ENCODE measurements around the gene OLIG2.

OLIG2 gene

DNA sequence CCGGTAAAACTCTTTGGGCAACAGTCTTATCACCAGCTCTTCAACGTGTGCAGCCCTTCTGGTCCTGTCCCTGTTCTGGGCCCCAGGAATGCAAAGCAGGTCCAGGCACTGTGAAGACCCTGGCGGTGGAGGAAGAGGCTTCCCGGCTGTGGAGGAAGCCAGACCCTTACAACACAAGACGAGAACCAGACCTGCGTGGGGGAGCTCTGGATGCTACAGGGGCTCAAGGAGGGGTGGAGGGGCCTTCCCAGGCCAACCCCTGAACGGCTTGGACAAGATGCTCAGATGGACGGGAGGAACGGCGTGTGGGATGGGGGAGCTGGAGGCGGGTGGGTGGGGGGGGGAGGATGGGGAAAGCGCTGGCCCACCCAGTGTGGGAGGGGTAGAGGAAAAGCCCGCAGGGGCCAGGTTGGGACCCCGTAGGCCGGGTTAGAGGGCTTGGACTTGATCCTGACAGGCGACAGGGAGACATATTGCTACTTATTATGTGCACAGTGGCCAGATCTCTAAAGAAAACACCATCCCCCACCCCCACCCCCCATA lies 5.1 kb upstream of the OLIG2 start:
- DNase-seq: no peak

GRCh38 chr21:33021150-33021549 lies 4.6 kb upstream of the OLIG2 start:
- no peak for DNase-seq

- DNase-seq: no peak
Observed at GRCh38 chr21:33021667-33022066, 4.1 kb upstream of the OLIG2 start.

DNA sequence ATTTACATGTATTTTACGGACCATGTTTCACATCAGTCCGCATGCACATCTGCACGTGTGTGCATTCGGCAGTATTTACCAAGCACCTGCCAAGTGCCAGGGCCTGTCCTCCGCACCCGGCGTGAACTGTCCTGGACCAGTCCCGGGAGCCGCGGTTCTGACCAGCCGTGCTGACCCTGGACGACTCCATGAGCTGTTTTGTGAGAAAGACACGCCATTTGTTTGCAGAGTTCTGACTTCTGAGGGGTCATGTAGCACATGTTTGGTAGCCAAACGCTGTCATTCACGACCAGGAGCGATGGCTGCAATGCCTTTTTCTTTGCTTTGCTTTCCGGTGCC lies 3.3 kb upstream of the OLIG2 start:
- no peak for DNase-seq

DNA sequence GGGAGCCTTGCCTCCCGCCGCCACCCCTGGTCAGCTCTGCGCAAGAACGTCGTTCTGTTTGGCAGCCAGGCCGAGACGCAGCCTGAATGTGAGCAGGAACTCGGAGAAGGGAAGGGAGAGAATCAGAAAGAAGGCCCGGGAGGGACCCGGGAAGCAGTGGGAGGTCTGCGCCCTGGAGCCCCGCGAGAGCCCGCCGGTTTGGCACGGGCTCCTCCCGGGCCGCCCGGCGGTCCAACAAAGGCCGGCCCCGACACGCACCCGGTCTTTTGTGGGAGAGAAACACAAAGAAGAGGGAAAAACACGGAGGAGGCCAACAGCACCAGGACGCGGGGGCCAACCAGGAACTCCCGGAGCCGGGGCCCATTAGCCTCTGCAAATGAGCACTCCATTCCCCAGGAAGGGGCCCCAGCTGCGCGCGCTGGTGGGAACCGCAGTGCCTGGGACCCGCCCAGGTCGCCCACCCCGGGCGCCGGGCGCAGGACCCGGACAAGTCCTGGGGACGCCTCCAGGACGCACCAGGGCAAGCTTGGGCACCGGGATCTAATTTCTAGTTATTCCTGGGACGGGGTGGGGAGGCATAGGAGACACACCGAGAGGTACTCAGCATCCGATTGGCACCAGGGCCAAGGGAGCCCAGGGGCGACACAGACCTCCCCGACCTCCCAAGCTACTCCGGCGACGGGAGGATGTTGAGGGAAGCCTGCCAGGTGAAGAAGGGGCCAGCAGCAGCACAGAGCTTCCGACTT lies 2.7 kb upstream of the OLIG2 start:
- no peak for DNase-seq

GRCh38 chr21:33023574-33024200 lies 2.0 kb upstream of the OLIG2 start:
- DNase-seq: no peak

- DNase-seq: no peak
Observed at GRCh38 chr21:33024201-33025103, 1.3 kb upstream of the OLIG2 start.

- DNase-seq: no peak
Observed at GRCh38 chr21:33025106-33025488, 638 bp upstream of the OLIG2 start.

GRCh38 chr21:33026443-33026858 lies 716 bp downstream of the OLIG2 start:
- DNase-seq: no peak

DNA sequence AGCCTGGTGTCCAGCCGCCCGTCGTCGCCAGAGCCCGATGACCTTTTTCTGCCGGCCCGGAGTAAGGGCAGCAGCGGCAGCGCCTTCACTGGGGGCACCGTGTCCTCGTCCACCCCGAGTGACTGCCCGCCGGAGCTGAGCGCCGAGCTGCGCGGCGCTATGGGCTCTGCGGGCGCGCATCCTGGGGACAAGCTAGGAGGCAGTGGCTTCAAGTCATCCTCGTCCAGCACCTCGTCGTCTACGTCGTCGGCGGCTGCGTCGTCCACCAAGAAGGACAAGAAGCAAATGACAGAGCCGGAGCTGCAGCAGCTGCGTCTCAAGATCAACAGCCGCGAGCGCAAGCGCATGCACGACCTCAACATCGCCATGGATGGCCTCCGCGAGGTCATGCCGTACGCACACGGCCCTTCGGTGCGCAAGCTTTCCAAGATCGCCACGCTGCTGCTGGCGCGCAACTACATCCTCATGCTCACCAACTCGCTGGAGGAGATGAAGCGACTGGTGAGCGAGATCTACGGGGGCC lies 1.2 kb downstream of the OLIG2 start:
- no peak for DNase-seq

- DNase-seq: no peak
Observed at GRCh38 chr21:33027401-33028286, 1.9 kb downstream of the OLIG2 start.

- no peak for DNase-seq
Observed at GRCh38 chr21:33028287-33028670, 2.5 kb downstream of the OLIG2 start.

DNA sequence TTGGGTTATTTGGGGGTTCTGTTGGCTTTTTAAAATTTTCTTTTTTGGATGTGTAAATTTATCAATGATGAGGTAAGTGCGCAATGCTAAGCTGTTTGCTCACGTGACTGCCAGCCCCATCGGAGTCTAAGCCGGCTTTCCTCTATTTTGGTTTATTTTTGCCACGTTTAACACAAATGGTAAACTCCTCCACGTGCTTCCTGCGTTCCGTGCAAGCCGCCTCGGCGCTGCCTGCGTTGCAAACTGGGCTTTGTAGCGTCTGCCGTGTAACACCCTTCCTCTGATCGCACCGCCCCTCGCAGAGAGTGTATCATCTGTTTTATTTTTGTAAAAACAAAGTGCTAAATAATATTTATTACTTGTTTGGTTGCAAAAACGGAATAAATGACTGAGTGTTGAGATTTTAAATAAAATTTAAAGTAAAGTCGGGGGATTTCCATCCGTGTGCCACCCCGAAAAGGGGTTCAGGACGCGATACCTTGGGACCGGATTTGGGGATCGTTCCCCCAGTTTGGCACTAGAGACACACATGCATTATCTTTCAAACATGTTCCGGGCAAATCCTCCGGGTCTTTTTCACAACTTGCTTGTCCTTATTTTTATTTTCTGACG lies 3.1 kb downstream of the OLIG2 start:
- DNase-seq: peak; percentile 31

DNA sequence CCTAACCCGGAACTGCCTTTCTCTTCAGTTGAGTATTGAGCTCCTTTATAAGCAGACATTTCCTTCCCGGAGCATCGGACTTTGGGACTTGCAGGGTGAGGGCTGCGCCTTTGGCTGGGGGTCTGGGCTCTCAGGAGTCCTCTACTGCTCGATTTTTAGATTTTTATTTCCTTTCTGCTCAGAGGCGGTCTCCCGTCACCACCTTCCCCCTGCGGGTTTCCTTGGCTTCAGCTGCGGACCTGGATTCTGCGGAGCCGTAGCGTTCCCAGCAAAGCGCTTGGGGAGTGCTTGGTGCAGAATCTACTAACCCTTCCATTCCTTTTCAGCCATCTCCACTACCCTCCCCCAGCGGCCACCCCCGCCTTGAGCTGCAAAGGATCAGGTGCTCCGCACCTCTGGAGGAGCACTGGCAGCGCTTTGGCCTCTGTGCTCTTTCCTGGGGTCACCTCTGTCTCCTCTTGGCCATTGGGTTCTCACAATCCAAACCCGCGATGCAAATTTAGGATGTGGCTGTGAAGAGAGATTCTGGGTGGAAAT lies 3.7 kb downstream of the OLIG2 start:
- DNase-seq: no peak

GRCh38 chr21:33029975-33030461 lies 4.3 kb downstream of the OLIG2 start:
- DNase-seq: no peak

GRCh38 chr21:33030633-33031032 lies 4.9 kb downstream of the OLIG2 start:
- DNase-seq: no peak

- no peak for DNase-seq
Observed at GRCh38 chr21:33031152-33031911, 5.6 kb downstream of the OLIG2 start.

- DNase-seq: no peak
Observed at GRCh38 chr21:33032434-33033047, 6.8 kb downstream of the OLIG2 start.

DNA sequence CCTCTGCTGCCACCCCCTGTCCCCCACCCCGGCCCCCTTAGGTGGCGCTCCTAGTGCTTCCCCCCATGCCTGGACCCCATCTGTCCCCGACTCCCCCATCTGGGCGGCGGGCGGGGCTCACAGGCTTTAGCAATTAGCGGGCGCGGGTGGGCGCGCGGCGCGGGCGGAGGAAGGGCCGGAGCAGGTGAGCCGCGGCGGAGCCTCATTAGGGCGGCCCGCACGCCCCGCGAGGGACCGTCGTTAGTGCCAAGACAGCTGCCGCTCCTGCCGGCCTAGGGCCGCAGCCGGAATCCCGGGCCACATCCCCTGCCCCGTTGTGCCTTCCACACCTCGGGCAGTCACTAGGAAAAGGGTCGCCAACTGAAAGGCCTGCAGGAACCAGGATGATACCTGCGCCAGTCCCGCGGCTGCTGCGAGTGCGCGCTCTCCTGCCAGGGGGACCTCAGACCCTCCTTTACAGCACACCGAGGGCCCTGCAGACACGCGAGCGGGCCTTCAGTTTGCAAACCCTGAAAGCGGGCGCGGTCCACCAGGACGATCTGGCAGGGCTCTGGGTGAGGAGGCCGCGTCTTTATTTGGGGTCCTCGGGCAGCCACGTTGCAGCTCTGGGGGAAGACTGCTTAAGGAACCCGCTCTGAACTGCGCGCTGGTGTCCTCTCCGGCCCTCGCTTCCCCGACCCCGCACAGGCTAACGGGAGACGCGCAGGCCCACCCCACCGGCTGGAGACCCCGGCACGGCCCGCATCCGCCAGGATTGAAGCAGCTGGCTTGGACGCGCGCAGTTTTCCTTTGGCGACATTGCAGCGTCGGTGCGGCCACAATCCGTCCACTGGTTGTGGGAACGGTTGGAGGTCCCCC lies 7.6 kb downstream of the OLIG2 start:
- no peak for DNase-seq

Data from CD4-positive, alpha-beta T cell treated with Interleukin-10 for 1 hour (primary cell).